Smooth muscle cell of the pulmonary artery (primary cell): ENCODE data around the gene FMC1. TPM values are rescaled to one million over a fixed set of nuclear protein-coding genes. Genes with fewer than 3 reads are reported as not detected.

Experiments
- total RNA-seq: library from RNA; depleted of rRNA; stranded (reverse); fragments of >200 nt; gene quantifications from 2 replicates; pipeline ENCODE4 v1.2.3, GENCODE V29; 2014

Gene FMC1
- 3.6 and 4.8 TPM in 2 replicates for total RNA-seq

DNA sequence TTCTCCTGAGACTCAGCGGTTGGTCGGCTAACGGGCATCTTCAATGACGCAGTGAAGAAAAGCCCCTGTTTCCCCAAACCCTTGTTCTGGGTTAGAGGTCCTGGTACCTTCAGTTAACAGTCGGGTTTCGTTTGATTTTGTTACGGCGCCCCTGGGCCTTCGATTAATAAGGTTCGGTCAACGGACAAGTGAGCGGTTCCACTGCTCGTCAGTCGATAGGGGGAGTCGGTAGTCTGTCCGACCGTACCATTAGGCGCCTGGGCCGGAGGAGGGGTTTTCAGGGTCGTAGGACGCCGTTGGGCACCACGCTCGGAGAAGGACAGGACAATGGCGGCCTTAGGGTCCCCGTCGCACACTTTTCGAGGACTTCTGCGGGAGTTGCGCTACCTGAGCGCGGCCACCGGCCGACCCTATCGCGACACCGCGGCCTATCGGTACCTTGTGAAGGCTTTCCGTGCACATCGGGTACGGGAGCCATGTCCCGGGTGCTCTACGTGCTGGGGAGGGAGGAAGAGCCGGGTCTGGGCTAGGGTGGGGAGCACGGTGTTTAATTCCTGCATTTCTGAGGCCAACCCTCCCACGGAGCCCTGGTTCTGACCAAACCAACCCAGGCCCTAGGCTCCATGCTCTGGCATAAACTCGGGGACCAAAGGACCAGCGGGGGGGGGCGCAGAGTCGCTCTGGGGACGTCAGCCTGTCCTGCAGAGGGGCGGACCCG, at the start of gene FMC1:
Gene FMC1 (plus strand): TSS at position 280 of the 718 bp plus-strand sequence. CDS start 48 bp downstream, at position 328.

DNA sequence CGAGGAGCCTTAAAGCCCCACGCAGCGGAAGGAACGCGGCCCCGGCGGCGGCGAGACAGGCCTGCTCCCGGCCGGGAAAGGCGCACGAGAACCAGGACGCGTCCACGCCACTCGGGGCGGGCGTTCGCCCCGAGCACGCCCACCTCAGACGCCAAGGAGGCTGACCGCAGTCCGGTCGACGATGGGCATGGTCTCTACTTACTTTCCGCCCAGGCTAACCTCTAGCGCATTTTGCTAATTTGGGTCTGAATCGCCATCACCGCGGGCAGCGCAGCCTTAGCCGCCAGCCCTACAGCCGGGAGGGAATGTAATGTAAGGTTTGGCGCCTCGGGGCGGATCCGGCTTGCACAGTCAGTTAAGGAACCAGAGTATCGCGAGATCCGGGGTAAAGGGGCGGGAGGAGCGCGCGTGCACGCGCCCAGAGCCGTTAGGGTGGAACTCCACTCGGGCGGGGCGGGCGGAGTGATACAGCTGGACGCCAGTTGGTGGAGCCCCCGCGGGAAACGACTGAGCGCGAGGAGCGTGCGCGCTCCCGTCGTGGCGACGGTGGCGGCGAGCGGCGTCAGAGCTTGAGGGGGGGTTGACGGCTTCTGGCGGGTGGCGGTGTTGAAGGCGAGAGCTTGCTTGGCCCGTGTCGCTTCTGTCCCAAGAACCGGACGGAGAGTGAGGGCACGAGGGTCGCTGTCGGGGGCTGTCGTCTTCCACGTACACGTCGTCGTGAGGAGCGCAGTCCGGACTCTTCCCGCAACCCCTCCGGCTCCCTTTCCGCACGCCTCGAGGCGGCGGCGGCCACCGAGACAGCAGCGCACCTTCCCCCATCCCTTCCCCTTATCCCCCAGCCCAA, 18.5 kb downstream of the FMC1 start, which contains the start of gene LUC7L2:
Gene LUC7L2 (plus strand): TSS at position 529 of the 844 bp plus-strand sequence. CDS start 368 bp downstream, outside the sequence.

Other genes with a start within 250 kb of the FMC1 start
- gene ZC3HAV1, start 231.6 kb upstream of the FMC1 start, total RNA-seq, result 39.7 and 42.8 TPM in 2 replicates
- 6.2 and 6.9 TPM in 2 replicates for gene UBN2, start 110.1 kb upstream of the FMC1 start, total RNA-seq
- gene LUC7L2, start 18.6 kb downstream of the FMC1 start, total RNA-seq, result 43.5 and 47.7 TPM in 2 replicates
- 0.03 TPM in 1 of 2 replicates, not detected in the other for gene KLRG2, start 142.3 kb downstream of the FMC1 start, total RNA-seq
- gene CLEC2L, start 182.3 kb downstream of the FMC1 start, total RNA-seq, result not detected in 2 replicates